Type B pancreatic cell (in vitro differentiated cells): ENCODE measurements around the gene SECTM1. TPM values are rescaled to one million over a fixed set of nuclear protein-coding genes. Genes with fewer than 3 reads are reported as not detected.
A peak's percentile ranks its signal among the peaks of the same experiment; 100 is the strongest.

ENCODE experiments used
- DNase-seq: peaks from one replicate; pipeline ENCODE4 v3.0.0; 2021; ENCODE audit warnings: mixed read lengths; ENCODE audit not compliant: unreplicated experiment; ENCODE audit errors: extremely low spot score
- H3K27ac Mint-ChIP-seq: 2 replicates; pipeline ENCODE4 v1.8.0; 2021; ENCODE audit warnings: mild to moderate bottlenecking, mixed read lengths
- H3K27me3 Mint-ChIP-seq: 2 replicates; pipeline ENCODE4 v1.8.0; 2021; ENCODE audit warnings: mixed read lengths
- H3K36me3 Mint-ChIP-seq: 2 replicates; pipeline ENCODE4 v1.8.0; 2021; ENCODE audit warnings: mixed read lengths
- H3K4me1 Mint-ChIP-seq: one replicate; pipeline ENCODE4 v1.8.0; 2021; ENCODE audit warnings: mixed read lengths; ENCODE audit not compliant: unreplicated experiment
- H3K4me3 Mint-ChIP-seq: 2 replicates; pipeline ENCODE4 v1.8.0; 2021; ENCODE audit warnings: mild to moderate bottlenecking, mixed read lengths
- H3K9me3 Mint-ChIP-seq: 2 replicates; pipeline ENCODE4 v1.8.0; 2021; ENCODE audit warnings: mixed read lengths
- total RNA-seq: library from RNA; stranded (reverse); gene quantifications from 2 replicates; pipeline ENCODE4 v1.2.1, GENCODE V29; 2021; ENCODE audit warnings: low replicate concordance
- TF ChIP-seq, protein P1 (sequence below): fragments of 200-600 bp; sonication (generic); conservative IDR thresholded peaks from 2 replicates; pipeline ENCODE4 v1.5.0; 2021; ENCODE audit warnings: antibody characterized with exemption, mild to moderate bottlenecking

Gene SECTM1
- total RNA-seq, 1 donor from 2014 or later = 13.2 TPM

DNA sequence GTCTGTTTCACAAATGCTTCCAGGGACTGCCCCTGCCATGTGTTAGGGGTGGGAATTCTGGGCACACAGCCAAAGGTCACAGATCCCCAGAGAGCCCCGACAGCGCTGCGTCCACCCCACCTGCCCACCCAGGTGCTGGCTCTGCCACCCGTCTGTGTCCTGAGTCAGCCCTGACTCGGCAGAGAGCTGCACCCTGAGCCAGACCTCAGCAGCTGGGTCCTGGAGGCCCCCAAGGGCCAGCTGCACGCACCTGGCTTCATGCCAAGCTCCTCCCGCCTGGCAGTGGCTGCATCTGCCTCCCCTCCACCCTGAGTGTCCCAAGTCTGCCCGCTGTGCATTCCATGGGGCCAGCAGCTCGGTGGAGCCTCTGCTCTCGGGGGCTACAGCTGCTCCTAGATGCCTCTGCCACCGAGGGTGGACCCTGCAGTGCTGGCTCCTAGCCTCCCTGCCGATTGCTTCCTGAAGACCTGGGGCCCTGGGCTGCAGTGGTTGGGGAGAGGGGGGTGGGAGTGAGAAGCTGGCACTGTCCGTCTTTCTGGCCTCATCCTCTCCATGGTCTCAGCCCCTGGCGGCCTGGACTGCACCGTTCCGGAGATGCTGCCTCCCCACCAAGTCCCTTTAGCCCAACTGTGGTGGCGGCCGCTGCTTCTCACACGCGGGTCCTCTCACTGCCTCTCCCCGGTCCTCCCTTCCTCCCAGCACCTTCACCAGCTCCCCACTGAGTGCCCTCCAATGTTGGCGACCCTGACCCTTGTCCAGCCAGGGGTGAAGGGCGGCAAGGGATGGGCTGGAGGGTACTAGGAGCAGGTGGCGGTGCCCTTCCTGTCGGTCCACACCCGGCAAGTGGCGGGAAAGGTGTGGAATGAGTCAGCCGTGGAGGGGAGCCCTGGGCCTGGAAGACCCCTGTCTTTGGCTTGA lies 3.0 kb downstream of the SECTM1 start:
- Mint-ChIP-seq H3K4me1 (peaks cover 17% of the 10 kb centered on the region), H3K36me3 (no peaks in the 10 kb centered on the region), H3K4me3 (peak overlapping the region; percentile 36), H3K27me3 (peaks cover 11% of the 10 kb centered on the region), H3K9me3 (no peaks in the 10 kb centered on the region), H3K27ac (no peak overlapping the region)
- DNase-seq = no peak
- TF ChIP-seq, protein P1, sequence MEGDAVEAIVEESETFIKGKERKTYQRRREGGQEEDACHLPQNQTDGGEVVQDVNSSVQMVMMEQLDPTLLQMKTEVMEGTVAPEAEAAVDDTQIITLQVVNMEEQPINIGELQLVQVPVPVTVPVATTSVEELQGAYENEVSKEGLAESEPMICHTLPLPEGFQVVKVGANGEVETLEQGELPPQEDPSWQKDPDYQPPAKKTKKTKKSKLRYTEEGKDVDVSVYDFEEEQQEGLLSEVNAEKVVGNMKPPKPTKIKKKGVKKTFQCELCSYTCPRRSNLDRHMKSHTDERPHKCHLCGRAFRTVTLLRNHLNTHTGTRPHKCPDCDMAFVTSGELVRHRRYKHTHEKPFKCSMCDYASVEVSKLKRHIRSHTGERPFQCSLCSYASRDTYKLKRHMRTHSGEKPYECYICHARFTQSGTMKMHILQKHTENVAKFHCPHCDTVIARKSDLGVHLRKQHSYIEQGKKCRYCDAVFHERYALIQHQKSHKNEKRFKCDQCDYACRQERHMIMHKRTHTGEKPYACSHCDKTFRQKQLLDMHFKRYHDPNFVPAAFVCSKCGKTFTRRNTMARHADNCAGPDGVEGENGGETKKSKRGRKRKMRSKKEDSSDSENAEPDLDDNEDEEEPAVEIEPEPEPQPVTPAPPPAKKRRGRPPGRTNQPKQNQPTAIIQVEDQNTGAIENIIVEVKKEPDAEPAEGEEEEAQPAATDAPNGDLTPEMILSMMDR = no peak

DNA sequence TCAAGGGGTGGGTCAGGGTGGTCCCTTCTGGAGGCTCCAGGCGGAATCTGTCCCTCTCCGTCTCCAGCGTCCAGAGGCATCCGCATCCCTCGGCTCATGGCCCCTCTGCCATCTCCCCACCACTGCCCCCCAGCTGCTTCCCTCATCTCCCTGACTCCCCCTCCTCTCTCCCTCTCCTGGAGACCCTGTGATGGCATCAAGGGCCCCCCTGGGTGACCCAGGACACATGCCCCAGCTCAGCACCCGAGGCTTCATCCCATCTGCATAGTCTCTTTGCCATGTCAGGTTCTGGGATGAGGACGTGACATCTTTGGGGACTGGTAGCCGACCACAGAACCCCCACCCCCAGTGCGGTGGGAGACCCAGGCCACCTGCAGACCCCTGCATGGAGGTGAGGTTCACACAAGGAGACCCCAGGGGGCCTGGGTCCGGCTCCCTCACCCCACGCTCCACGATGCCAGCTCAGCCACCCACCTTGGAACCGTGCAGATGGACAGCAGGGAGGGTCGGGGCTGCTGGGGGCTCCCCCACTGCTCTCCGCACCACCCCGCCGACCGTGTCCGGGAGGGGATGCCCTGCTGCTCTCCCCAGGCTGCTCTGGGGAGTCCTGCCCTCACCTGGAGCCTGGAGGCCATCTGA lies 3.8 kb downstream of the SECTM1 start:
- Mint-ChIP-seq H3K4me1 (peaks cover 10% of the 10 kb centered on the region), H3K4me3 (no peak overlapping the region), H3K27ac (no peak overlapping the region), H3K27me3 (peaks cover 5% of the 10 kb centered on the region), H3K9me3 (no peaks in the 10 kb centered on the region), H3K36me3 (no peaks in the 10 kb centered on the region)
- no peak for DNase-seq
- TF ChIP-seq, protein P1 = no peak

DNA sequence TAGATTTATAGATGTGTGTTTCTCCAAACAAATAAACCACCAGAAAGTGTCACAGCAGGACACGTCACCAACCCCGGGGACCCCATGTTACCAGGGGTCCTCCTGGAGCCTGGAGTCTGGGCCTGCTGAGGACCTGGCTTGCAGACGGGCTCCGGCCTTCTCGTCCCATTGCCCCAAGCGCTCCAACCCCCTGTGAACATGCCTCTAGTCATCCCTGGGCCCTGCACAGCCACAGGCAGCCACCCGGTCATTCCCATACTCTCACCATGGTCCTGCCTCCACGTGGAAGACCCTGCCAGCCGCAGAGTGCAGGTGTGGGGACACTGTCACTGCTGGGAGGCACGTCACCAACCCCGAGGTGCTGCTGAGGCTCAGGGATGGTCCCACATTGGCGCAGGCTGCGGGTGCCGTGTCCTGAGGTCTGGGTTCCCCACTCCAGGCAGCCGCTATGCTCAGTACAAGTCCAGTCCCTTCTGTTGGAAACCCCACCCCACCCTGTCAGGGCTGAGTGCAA lies 4.5 kb downstream of the SECTM1 start:
- TF ChIP-seq, protein P1 = no peak
- Mint-ChIP-seq H3K4me3 (no peak overlapping the region), H3K36me3 (no peaks in the 10 kb centered on the region), H3K4me1 (peaks cover 10% of the 10 kb centered on the region), H3K9me3 (no peaks in the 10 kb centered on the region), H3K27ac (peak overlapping the region; percentile 48), H3K27me3 (peaks cover 5% of the 10 kb centered on the region)
- DNase-seq = no peak

DNA sequence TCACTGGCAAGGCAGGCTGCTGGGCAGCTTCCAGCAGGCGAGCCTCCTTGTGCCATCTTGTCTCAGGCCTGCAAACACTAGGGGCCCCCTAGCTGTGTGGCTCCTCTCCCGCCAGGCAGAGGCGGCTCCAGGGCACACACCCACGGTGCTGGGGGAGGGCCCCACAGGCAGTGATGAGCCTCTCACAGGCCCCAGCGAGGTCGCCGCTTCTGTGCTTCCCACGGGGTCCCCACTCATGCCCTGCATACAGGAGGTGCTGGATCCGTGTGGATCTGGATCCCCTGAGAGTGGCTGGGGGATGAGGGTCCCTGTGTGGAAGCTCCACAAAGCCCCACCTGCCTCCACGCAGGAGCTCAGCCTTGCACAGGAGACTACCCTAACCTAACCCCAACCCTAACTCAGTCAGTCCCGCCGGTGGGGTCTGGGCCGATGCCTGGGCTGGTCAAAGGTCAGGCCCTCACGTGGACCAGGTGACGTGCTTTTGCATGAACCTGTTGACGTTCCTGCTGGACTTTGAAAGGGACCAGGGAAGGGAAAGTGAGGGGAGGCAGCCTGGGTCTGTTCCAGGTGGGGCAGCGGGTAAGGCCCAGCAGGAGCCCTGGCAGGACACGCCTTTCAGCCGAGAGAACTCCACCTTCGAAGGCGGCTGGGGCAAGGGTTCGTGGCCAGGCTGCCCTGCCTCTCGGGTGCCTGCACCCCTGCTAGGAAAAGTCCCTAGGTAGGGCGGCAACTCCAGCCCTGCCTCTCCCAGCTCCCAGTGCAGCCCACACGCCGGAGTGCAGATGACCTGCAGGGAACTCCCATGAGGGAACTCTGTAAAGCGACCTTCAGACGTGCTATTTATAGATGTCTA lies 5.2 kb downstream of the SECTM1 start:
- H3K4me3 Mint-ChIP-seq = no peak overlapping the region
- no peaks in the 10 kb centered on the region for H3K36me3 Mint-ChIP-seq
- no peak for DNase-seq
- H3K4me1 Mint-ChIP-seq = peaks cover 10% of the 10 kb centered on the region
- H3K9me3 Mint-ChIP-seq = no peaks in the 10 kb centered on the region
- peaks cover 5% of the 10 kb centered on the region for H3K27me3 Mint-ChIP-seq
- TF ChIP-seq, protein P1 = no peak
- peak overlapping the region; percentile 48 for H3K27ac Mint-ChIP-seq

DNA sequence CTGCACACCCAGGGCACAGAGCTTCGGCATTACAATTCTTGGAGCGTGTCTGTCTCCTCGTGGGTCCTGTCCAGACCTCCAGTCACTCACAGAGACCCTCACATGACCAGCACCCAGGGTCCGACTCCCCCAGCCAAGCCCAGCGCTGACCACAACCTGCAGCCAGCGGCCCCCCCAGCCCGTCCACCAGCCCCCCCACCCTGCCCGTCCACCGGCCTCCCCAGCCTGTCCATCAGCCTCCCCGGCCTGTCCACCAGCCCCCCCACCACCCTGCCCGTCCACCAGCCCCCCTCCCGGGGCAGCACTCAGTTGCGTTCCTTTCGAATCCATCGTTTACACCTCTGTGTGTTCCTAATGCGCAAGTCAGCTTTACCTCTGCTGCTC lies 5.8 kb downstream of the SECTM1 start:
- TF ChIP-seq, protein P1 = no peak
- Mint-ChIP-seq H3K4me3 (no peak overlapping the region), H3K4me1 (peaks cover 6% of the 10 kb centered on the region), H3K36me3 (no peaks in the 10 kb centered on the region), H3K9me3 (no peaks in the 10 kb centered on the region), H3K27ac (peak overlapping the region; percentile 29), H3K27me3 (peaks cover 2% of the 10 kb centered on the region)
- no peak for DNase-seq
